ENCODE data around the gene ZNF202. TPM values are rescaled to one million over a fixed set of nuclear protein-coding genes. Genes with fewer than 3 reads are reported as not detected.

Gene ZNF202
- 13.8 TPM for polyA plus RNA-seq

GRCh38 chr11:123741159-123742030, at the start of gene ZNF202:
Gene ZNF202 (minus strand): TSS chr11:123741660. CDS start chr11:123730888, 10,772 bp downstream.
- Mint-ChIP-seq H3K27ac (peak within 1 kb of the TSS; percentile 76 to 92 (median 92)), H3K4me1 (peaks cover 16 to 26% (median 25%) of the 10 kb centered on the region in 3 donors), H3K36me3 (peaks cover 9% of the 10 kb centered on the region), H3K27me3 (no peaks in the 10 kb centered on the region), H3K9me3 (no peaks in the 10 kb centered on the region), H3K4me3 (peak within 1 kb of the TSS; percentile 96 to 99 (median 97))

GRCh38 chr11:123783536-123783935, 42.1 kb upstream of the ZNF202 start:
- H3K9me3 Mint-ChIP-seq, result peaks cover 0 to 4% (median 2%) of the 10 kb centered on the region in 3 donors

GRCh38 chr11:123778511-123778910, 37.1 kb upstream of the ZNF202 start:
- no peaks in the 10 kb centered on the region for H3K9me3 Mint-ChIP-seq
- no peaks in the 10 kb centered on the region for H3K36me3 Mint-ChIP-seq
- H3K4me3 Mint-ChIP-seq, result no peak overlapping the region
- H3K27me3 Mint-ChIP-seq, result no peaks in the 10 kb centered on the region
- H3K27ac Mint-ChIP-seq, result no peak overlapping the region
- peaks cover 0 to 3% (median 2%) of the 10 kb centered on the region in 3 donors for H3K4me1 Mint-ChIP-seq

More at GRCh38 chr11:123783536-123783935, 42.1 kb upstream of the ZNF202 start:
- Mint-ChIP-seq H3K4me1 (no peaks in the 10 kb centered on the region), H3K27me3 (no peaks in the 10 kb centered on the region), H3K4me3 (no peak overlapping the region), H3K27ac (no peak overlapping the region), H3K36me3 (no peaks in the 10 kb centered on the region)

GRCh38 chr11:123775715-123776549, 34.5 kb upstream of the ZNF202 start:
- Mint-ChIP-seq H3K36me3 (no peaks in the 10 kb centered on the region), H3K27me3 (peaks cover 2% of the 10 kb centered on the region), H3K27ac (no peak overlapping the region), H3K4me1 (peaks cover 0 to 3% (median 2%) of the 10 kb centered on the region in 3 donors), H3K9me3 (peaks cover 0 to 6% (median 2%) of the 10 kb centered on the region in 3 donors), H3K4me3 (no peak overlapping the region)

GRCh38 chr11:123775289-123775688, 33.8 kb upstream of the ZNF202 start:
- H3K27me3 Mint-ChIP-seq, result peaks cover 2% of the 10 kb centered on the region
- peaks cover 0 to 6% (median 2%) of the 10 kb centered on the region in 3 donors for H3K9me3 Mint-ChIP-seq
- no peak overlapping the region for H3K27ac Mint-ChIP-seq
- no peaks in the 10 kb centered on the region for H3K36me3 Mint-ChIP-seq
- no peak overlapping the region for H3K4me3 Mint-ChIP-seq
- peaks cover 0 to 3% (median 2%) of the 10 kb centered on the region in 3 donors for H3K4me1 Mint-ChIP-seq

- Mint-ChIP-seq H3K4me1 (peaks cover 0 to 3% (median 2%) of the 10 kb centered on the region in 3 donors), H3K27me3 (peaks cover 2% of the 10 kb centered on the region), H3K27ac (no peak overlapping the region), H3K36me3 (no peaks in the 10 kb centered on the region), H3K4me3 (no peak overlapping the region), H3K9me3 (peaks cover 0 to 6% (median 2%) of the 10 kb centered on the region in 3 donors)
Measured at GRCh38 chr11:123773959-123774358, 32.5 kb upstream of the ZNF202 start.

- H3K9me3 Mint-ChIP-seq, result peaks cover 0 to 6% (median 2%) of the 10 kb centered on the region in 3 donors
- H3K27ac Mint-ChIP-seq, result no peak overlapping the region
- H3K36me3 Mint-ChIP-seq, result no peaks in the 10 kb centered on the region
- H3K4me3 Mint-ChIP-seq, result no peak overlapping the region
- peaks cover 0 to 3% (median 2%) of the 10 kb centered on the region in 3 donors for H3K4me1 Mint-ChIP-seq
- H3K27me3 Mint-ChIP-seq, result peaks cover 7% of the 10 kb centered on the region
Measured at GRCh38 chr11:123773026-123773425, 31.6 kb upstream of the ZNF202 start.

GRCh38 chr11:123771664-123772063, 30.2 kb upstream of the ZNF202 start:
- H3K9me3 Mint-ChIP-seq, result peaks cover under 1 to 6% (median 2%) of the 10 kb centered on the region in 3 donors
- peaks cover 1% of the 10 kb centered on the region for H3K36me3 Mint-ChIP-seq
- H3K27me3 Mint-ChIP-seq, result peaks cover 7% of the 10 kb centered on the region
- peaks cover 0 to 3% (median 1%) of the 10 kb centered on the region in 3 donors for H3K4me1 Mint-ChIP-seq
- H3K27ac Mint-ChIP-seq, result no peak overlapping the region
- H3K4me3 Mint-ChIP-seq, result no peak overlapping the region

- peaks cover 2 to 6% (median 2%) of the 10 kb centered on the region in 3 donors for H3K9me3 Mint-ChIP-seq
- peaks cover 0 to 1% (median under 1%) of the 10 kb centered on the region in 3 donors for H3K4me1 Mint-ChIP-seq
- peaks cover 7% of the 10 kb centered on the region for H3K27me3 Mint-ChIP-seq
- H3K27ac Mint-ChIP-seq, result peak overlapping the region in 1 of 3 donors; percentile 47
- no peak overlapping the region for H3K4me3 Mint-ChIP-seq
- H3K36me3 Mint-ChIP-seq, result peaks cover 1% of the 10 kb centered on the region
Measured at GRCh38 chr11:123770712-123771111, 29.3 kb upstream of the ZNF202 start.

GRCh38 chr11:123765601-123766000, 24.1 kb upstream of the ZNF202 start:
- no peak overlapping the region for H3K4me3 Mint-ChIP-seq
- peaks cover 0 to 1% (median 0%) of the 10 kb centered on the region in 3 donors for H3K4me1 Mint-ChIP-seq
- peaks cover 8 to 19% (median 14%) of the 10 kb centered on the region in 3 donors for H3K9me3 Mint-ChIP-seq
- peaks cover 6% of the 10 kb centered on the region for H3K36me3 Mint-ChIP-seq
- H3K27ac Mint-ChIP-seq, result peak overlapping the region in 1 of 3 donors; percentile 55
- H3K27me3 Mint-ChIP-seq, result peaks cover 5% of the 10 kb centered on the region

GRCh38 chr11:123762422-123762821, 21.0 kb upstream of the ZNF202 start:
- no peak overlapping the region for H3K27ac Mint-ChIP-seq
- no peak overlapping the region for H3K4me3 Mint-ChIP-seq
- peaks cover 8 to 19% (median 14%) of the 10 kb centered on the region in 3 donors for H3K9me3 Mint-ChIP-seq
- peaks cover 4% of the 10 kb centered on the region for H3K36me3 Mint-ChIP-seq
- H3K27me3 Mint-ChIP-seq, result peaks cover 1% of the 10 kb centered on the region
- no peaks in the 10 kb centered on the region for H3K4me1 Mint-ChIP-seq

GRCh38 chr11:123760894-123761293, 19.4 kb upstream of the ZNF202 start:
- H3K4me1 Mint-ChIP-seq, result peaks cover 0 to 2% (median 0%) of the 10 kb centered on the region in 3 donors
- no peak overlapping the region for H3K4me3 Mint-ChIP-seq
- H3K27ac Mint-ChIP-seq, result no peak overlapping the region
- H3K27me3 Mint-ChIP-seq, result peaks cover 1% of the 10 kb centered on the region
- peaks cover 4% of the 10 kb centered on the region for H3K36me3 Mint-ChIP-seq
- peaks cover 6 to 19% (median 14%) of the 10 kb centered on the region in 3 donors for H3K9me3 Mint-ChIP-seq

GRCh38 chr11:123757976-123758375, 16.5 kb upstream of the ZNF202 start:
- Mint-ChIP-seq H3K4me1 (peaks cover 0 to 4% (median 3%) of the 10 kb centered on the region in 3 donors), H3K4me3 (no peak overlapping the region), H3K36me3 (no peaks in the 10 kb centered on the region), H3K27me3 (peaks cover 3% of the 10 kb centered on the region), H3K27ac (peak overlapping the region in 1 of 3 donors; percentile 6), H3K9me3 (peaks cover 2 to 12% (median 6%) of the 10 kb centered on the region in 3 donors)

GRCh38 chr11:123755813-123756212, 14.4 kb upstream of the ZNF202 start:
- Mint-ChIP-seq H3K9me3 (no peaks in the 10 kb centered on the region), H3K27me3 (peaks cover 6% of the 10 kb centered on the region), H3K27ac (no peak overlapping the region), H3K4me1 (peaks cover 0 to 5% (median 3%) of the 10 kb centered on the region in 3 donors), H3K36me3 (no peaks in the 10 kb centered on the region), H3K4me3 (no peak overlapping the region)

GRCh38 chr11:123755344-123755743, 13.9 kb upstream of the ZNF202 start:
- Mint-ChIP-seq H3K27me3 (peaks cover 6% of the 10 kb centered on the region), H3K36me3 (no peaks in the 10 kb centered on the region), H3K4me3 (no peak overlapping the region), H3K9me3 (no peaks in the 10 kb centered on the region), H3K27ac (no peak overlapping the region), H3K4me1 (peaks cover 0 to 5% (median 3%) of the 10 kb centered on the region in 3 donors)
